HG02610 (cell line): Measurements from ENCODE around the gene DYNLL2.
"Not testable (repeated sequence)": the region's sequence is repeated elsewhere in the genome, so short reads cannot be mapped to it uniquely, and the experiment has no call there.

Source experiments
- ATAC-seq: cut with Tn5 transposase; IDR thresholded peaks from one replicate; pipeline ENCODE4 v1.9.1; 2021; ENCODE audit warnings: mild to moderate bottlenecking, moderate library complexity; ENCODE audit not compliant: unreplicated experiment

Gene DYNLL2

GRCh38 chr17:58082870-58083490 is at the start of gene DYNLL2:
TSS of gene DYNLL2 (plus strand) at chr17:58083419. CDS start at chr17:58087091, 3,672 bp downstream.
- ATAC-seq: peak; percentile 71

GRCh38 chr17:58039975-58040374 is 43.2 kb upstream of the DYNLL2 start:
- no peak for ATAC-seq

- ATAC-seq: no peak
Observed at GRCh38 chr17:58040386-58040785, 42.8 kb upstream of the DYNLL2 start.

- no peak for ATAC-seq
Observed at GRCh38 chr17:58041161-58041560, 42.1 kb upstream of the DYNLL2 start.

- ATAC-seq: no peak
Observed at GRCh38 chr17:58043221-58044181, 39.7 kb upstream of the DYNLL2 start.

GRCh38 chr17:58044256-58044655 is 39.0 kb upstream of the DYNLL2 start:
- ATAC-seq: not testable (repeated sequence)

- no peak for ATAC-seq
Observed at GRCh38 chr17:58046239-58047094, 36.8 kb upstream of the DYNLL2 start.

GRCh38 chr17:58047376-58048150 is 35.7 kb upstream of the DYNLL2 start:
- no peak for ATAC-seq

GRCh38 chr17:58049533-58049932 is 33.7 kb upstream of the DYNLL2 start:
- no peak for ATAC-seq

GRCh38 chr17:58050966-58051365 is 32.3 kb upstream of the DYNLL2 start:
- ATAC-seq: no peak

GRCh38 chr17:58051468-58051867 is 31.8 kb upstream of the DYNLL2 start:
- no peak for ATAC-seq

GRCh38 chr17:58052407-58052806 is 30.8 kb upstream of the DYNLL2 start:
- ATAC-seq: no peak

- ATAC-seq: no peak
Observed at GRCh38 chr17:58052945-58053715, 30.1 kb upstream of the DYNLL2 start.

GRCh38 chr17:58054641-58055040 is 28.6 kb upstream of the DYNLL2 start:
- ATAC-seq: no peak

- ATAC-seq: no peak
Observed at GRCh38 chr17:58056476-58056875, 26.7 kb upstream of the DYNLL2 start.

- no peak for ATAC-seq
Observed at GRCh38 chr17:58059141-58059540, 24.1 kb upstream of the DYNLL2 start.

- no peak for ATAC-seq
Observed at GRCh38 chr17:58060596-58061191, 22.5 kb upstream of the DYNLL2 start.

- no peak for ATAC-seq
Observed at GRCh38 chr17:58061672-58062071, 21.5 kb upstream of the DYNLL2 start.

GRCh38 chr17:58065238-58065637 is 18.0 kb upstream of the DYNLL2 start:
- ATAC-seq: no peak
